ENCODE results near the gene ZC3HAV1L.
A peak's percentile ranks its signal among the peaks of the same experiment; 100 is the strongest.
"Not testable (repeated sequence)": the region's sequence is repeated elsewhere in the genome, so short reads cannot be mapped to it uniquely, and the experiment has no call there.

The ZC3HAV1L gene

GRCh38 chr7:139035586-139036353 lies at the start of gene ZC3HAV1L:
ZC3HAV1L (minus strand) TSS chr7:139036042; CDS start chr7:139036017, 25 bp downstream.
- DNase-seq (ENCODE audit: low read depth), result peak; percentile 7

GRCh38 chr7:139084709-139085108 lies 48.9 kb upstream of the ZC3HAV1L start:
- no peak for DNase-seq (ENCODE audit: low read depth)

GRCh38 chr7:139081584-139081983 lies 45.7 kb upstream of the ZC3HAV1L start:
- DNase-seq (ENCODE audit: low read depth), result no peak

GRCh38 chr7:139080905-139081304 lies 45.1 kb upstream of the ZC3HAV1L start:
- no peak for DNase-seq (ENCODE audit: low read depth)

- no peak for DNase-seq (ENCODE audit: low read depth)
These were observed 44.0 kb upstream of the ZC3HAV1L start for GRCh38 chr7:139079861-139080260.

- DNase-seq (ENCODE audit: low read depth), result no peak
These were observed 43.1 kb upstream of the ZC3HAV1L start for GRCh38 chr7:139078911-139079310.

- no peak for DNase-seq (ENCODE audit: low read depth)
These were observed 42.6 kb upstream of the ZC3HAV1L start for GRCh38 chr7:139078399-139078798.

GRCh38 chr7:139077706-139078105 lies 41.9 kb upstream of the ZC3HAV1L start:
- not testable (repeated sequence) for DNase-seq (ENCODE audit: low read depth)

GRCh38 chr7:139075871-139076686 lies 40.2 kb upstream of the ZC3HAV1L start:
- no peak for DNase-seq (ENCODE audit: low read depth)

GRCh38 chr7:139075031-139075652 lies 39.3 kb upstream of the ZC3HAV1L start:
- peak; percentile 45 for DNase-seq (ENCODE audit: low read depth)

GRCh38 chr7:139072796-139073195 lies 37.0 kb upstream of the ZC3HAV1L start:
- no peak for DNase-seq (ENCODE audit: low read depth)

GRCh38 chr7:139071680-139072079 lies 35.8 kb upstream of the ZC3HAV1L start:
- no peak for DNase-seq (ENCODE audit: low read depth)

- DNase-seq (ENCODE audit: low read depth), result no peak
These were observed 32.9 kb upstream of the ZC3HAV1L start for GRCh38 chr7:139068544-139069399.

GRCh38 chr7:139066315-139066714 lies 30.5 kb upstream of the ZC3HAV1L start:
- DNase-seq (ENCODE audit: low read depth), result no peak

GRCh38 chr7:139065323-139065722 lies 29.5 kb upstream of the ZC3HAV1L start:
- no peak for DNase-seq (ENCODE audit: low read depth)

- no peak for DNase-seq (ENCODE audit: low read depth)
These were observed 25.6 kb upstream of the ZC3HAV1L start for GRCh38 chr7:139061416-139061815.

GRCh38 chr7:139060695-139061237 lies 24.9 kb upstream of the ZC3HAV1L start:
- DNase-seq (ENCODE audit: low read depth), result no peak

- DNase-seq (ENCODE audit: low read depth), result no peak
These were observed 24.1 kb upstream of the ZC3HAV1L start for GRCh38 chr7:139059905-139060304.

- DNase-seq (ENCODE audit: low read depth), result no peak
These were observed 23.1 kb upstream of the ZC3HAV1L start for GRCh38 chr7:139058943-139059342.

GRCh38 chr7:139055674-139056073 lies 19.8 kb upstream of the ZC3HAV1L start:
- DNase-seq (ENCODE audit: low read depth), result no peak

- not testable (repeated sequence) for DNase-seq (ENCODE audit: low read depth)
These were observed 18.8 kb upstream of the ZC3HAV1L start for GRCh38 chr7:139054656-139055055.

All from activated T-cell treated with anti-CD3 and anti-CD28 coated beads for 1 hour (primary cell).